ENCODE results near the gene SLC12A8. TPM values are rescaled to one million over a fixed set of nuclear protein-coding genes. Genes with fewer than 3 reads are reported as not detected.

Gene SLC12A8
- total RNA-seq, 1 experiment from 2014 or later = 7.1 TPM

GRCh38 chr3:125212091-125212508, 448 bp downstream of the SLC12A8 start:
- intact Hi-C loops (cut with micrococcal nuclease; ENCODE audit: unreplicated experiment) = no loop called here
- Histone ChIP-seq H3K27ac (ENCODE audit: low read depth, low read length, poor library complexity, severe bottlenecking) (no peak overlapping the region), H3K4me3 (ENCODE audit: low read depth, low read length, poor library complexity, severe bottlenecking) (peak overlapping the region; percentile 49), H3K36me3 (ENCODE audit: insufficient read depth, low read length, poor library complexity, severe bottlenecking) (no peaks in the 10 kb centered on the region), H3K4me1 (ENCODE audit: insufficient read depth, low read length, poor library complexity, severe bottlenecking) (peaks cover 18% of the 10 kb centered on the region), H3K27me3 (replicated peaks; ENCODE audit: insufficient read depth, low read depth, low read length, poor library complexity) (no peaks in the 10 kb centered on the region), H3K9me3 (ENCODE audit: low read depth, low read length, poor library complexity, severe bottlenecking) (no peaks in the 10 kb centered on the region)
- ChIA-PET CTCF (interaction anchor here (0.6 kb wide), 1 partner anchor 9 kb away, joined by 4 read pairs; no protein-coding TSS in a partner anchor), POLR2A (ENCODE audit: low non-redundant PET) (no interaction called here)
- DNase-seq (ENCODE audit: low spot score) = no peak
- BruUV-seq (replicated peaks) = no TSS peak
- TF ChIP-seq CTCF (conservative IDR thresholded peaks at IDR 0.05; ENCODE audit: low read depth, low read length) = no peak

DNA sequence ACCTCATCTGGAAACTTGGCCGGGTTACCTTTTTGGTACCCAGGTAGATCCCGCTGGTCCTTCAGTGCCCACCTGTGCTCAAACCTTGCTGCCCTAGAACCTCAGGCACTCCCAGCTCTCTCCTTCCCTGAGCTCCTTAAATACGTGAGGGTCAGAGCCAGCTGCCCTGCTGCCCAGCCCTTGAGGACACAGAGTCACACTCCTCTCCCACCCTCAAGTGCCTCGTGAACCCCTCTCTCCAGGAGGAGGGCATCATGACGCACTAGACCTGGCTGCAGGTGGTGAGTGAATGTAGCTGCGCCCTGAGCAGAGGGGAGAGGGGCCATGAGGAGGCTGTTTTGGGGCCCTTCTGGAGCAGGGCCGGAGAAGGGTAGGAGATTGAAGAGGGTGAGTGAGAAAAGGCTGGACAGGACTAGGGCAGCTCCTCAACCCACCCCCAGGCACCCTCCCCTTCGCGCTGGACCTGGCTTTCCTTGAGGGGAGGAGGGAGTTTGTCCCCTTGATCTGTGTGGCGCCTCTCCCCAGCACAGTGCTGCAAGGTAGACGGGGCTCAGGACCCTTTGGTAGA, 941 bp downstream of the SLC12A8 start:
- no peak overlapping the region for H3K27ac ChIP-seq (ENCODE audit: low read depth, low read length, poor library complexity, severe bottlenecking)
- ChIA-PET CTCF (interaction anchor here (0.6 kb wide), 1 partner anchor 9 kb away, joined by 4 read pairs; no protein-coding TSS in a partner anchor), POLR2A (ENCODE audit: low non-redundant PET) (no interaction called here)
- TF ChIP-seq EZH2 (IDR thresholded peaks at IDR 0.05; ENCODE audit: borderline replicate concordance, low read depth, low read length, poor library complexity, severe bottlenecking) (no peak), CTCF (conservative IDR thresholded peaks at IDR 0.05; ENCODE audit: low read depth, low read length) (no peak)
- intact Hi-C loops (cut with micrococcal nuclease; ENCODE audit: unreplicated experiment) = no loop called here
- peak overlapping the region; percentile 49 for H3K4me3 ChIP-seq (ENCODE audit: low read depth, low read length, poor library complexity, severe bottlenecking)
- H3K36me3 ChIP-seq (ENCODE audit: insufficient read depth, low read length, poor library complexity, severe bottlenecking) = no peaks in the 10 kb centered on the region
- no peaks in the 10 kb centered on the region for H3K9me3 ChIP-seq (ENCODE audit: low read depth, low read length, poor library complexity, severe bottlenecking)
- no peak for DNase-seq (ENCODE audit: low spot score)
- H3K4me1 ChIP-seq (ENCODE audit: insufficient read depth, low read length, poor library complexity, severe bottlenecking) = peaks cover 18% of the 10 kb centered on the region
- no peaks in the 10 kb centered on the region for H3K27me3 ChIP-seq (replicated peaks; ENCODE audit: insufficient read depth, low read depth, low read length, poor library complexity)
- no TSS peak for BruUV-seq (replicated peaks)

DNA sequence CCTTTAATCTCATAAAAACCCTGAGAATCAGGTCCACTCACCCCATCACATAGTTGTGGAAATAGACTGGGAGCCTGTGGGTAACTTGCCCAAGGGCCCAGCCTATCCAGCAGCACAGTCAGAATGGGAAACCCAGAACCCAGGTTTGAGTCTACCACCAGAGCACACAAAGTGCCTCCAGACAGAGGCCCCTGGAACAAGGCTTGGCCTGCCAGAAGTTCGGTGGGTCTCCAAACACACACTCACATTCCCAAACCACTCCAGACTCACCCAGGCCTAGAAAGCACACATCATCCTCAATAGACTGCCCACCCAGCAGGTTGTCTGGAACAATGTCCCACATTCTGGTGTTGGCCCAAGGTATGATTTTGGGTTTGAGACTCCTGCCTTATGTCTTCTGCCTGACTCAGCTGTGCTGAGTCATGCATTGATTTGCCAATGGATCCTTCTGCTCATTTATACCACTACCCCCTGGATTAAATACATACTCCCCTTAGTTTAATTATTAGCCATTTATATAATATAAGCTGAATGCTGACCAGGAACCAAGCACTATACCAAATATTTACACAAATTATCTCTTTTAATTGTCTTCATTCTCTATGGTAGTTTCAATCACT, 4.5 kb downstream of the SLC12A8 start:
- no peak for TF ChIP-seq EZH2 (IDR thresholded peaks at IDR 0.05; ENCODE audit: borderline replicate concordance, low read depth, low read length, poor library complexity, severe bottlenecking)
- no peak for TF ChIP-seq CTCF (conservative IDR thresholded peaks at IDR 0.05; ENCODE audit: low read depth, low read length)
- CTCF ChIA-PET = no interaction called here
- no peaks in the 10 kb centered on the region for H3K27me3 ChIP-seq (replicated peaks; ENCODE audit: insufficient read depth, low read depth, low read length, poor library complexity)
- peaks cover 2% of the 10 kb centered on the region for H3K9me3 ChIP-seq (ENCODE audit: low read depth, low read length, poor library complexity, severe bottlenecking)
- no peaks in the 10 kb centered on the region for H3K36me3 ChIP-seq (ENCODE audit: insufficient read depth, low read length, poor library complexity, severe bottlenecking)
- no peak overlapping the region for H3K27ac ChIP-seq (ENCODE audit: low read depth, low read length, poor library complexity, severe bottlenecking)
- intact Hi-C loops (cut with micrococcal nuclease; ENCODE audit: unreplicated experiment) = no loop called here
- DNase-seq (ENCODE audit: low spot score) = no peak
- H3K4me3 ChIP-seq (ENCODE audit: low read depth, low read length, poor library complexity, severe bottlenecking) = no peak overlapping the region
- BruUV-seq (replicated peaks) = no TSS peak
- POLR2A ChIA-PET (ENCODE audit: low non-redundant PET) = interaction anchor here (0.6 kb wide), 1 partner anchor 1765 kb away, joined by 3 read pairs; no protein-coding TSS in a partner anchor
- H3K4me1 ChIP-seq (ENCODE audit: insufficient read depth, low read length, poor library complexity, severe bottlenecking) = peaks cover 11% of the 10 kb centered on the region
